Heart left ventricle (tissue), 16 donors: ENCODE measurements around the gene RAB7B. TPM values are rescaled to one million over a fixed set of nuclear protein-coding genes. Genes with fewer than 3 reads are reported as not detected.

Experiments
- ATAC-seq, 4 donors: fragments of 200-7000 bp; cut with Tn5 transposase; one replicate each; pipeline ENCODE4 v1.9.1; 2020 to 2022; ENCODE audit warnings: moderate library complexity in 4 of 4, mild to moderate bottlenecking in 3 of 4, moderate number of reproducible peaks in 1 of 4
- DNase-seq, 5 donors: peaks; one replicate each; pipeline ENCODE4 v3.0.0-alpha.2; 2020
- H3K27ac ChIP-seq, 12 donors: fragments of 200-600 bp; sonication (generic) in 4 of 12; one replicate each; pipeline versions ENCODE4 v1.5.0 to v1.8.0; 2016 to 2022; ENCODE audit warnings: mild to moderate bottlenecking in 2 of 12
- H3K27me3 ChIP-seq, 9 donors: fragments of 200-600 bp; sonication (generic) in 2 of 9; one replicate each; pipeline versions ENCODE4 v1.5.1 to v1.8.0; 2016 to 2022; ENCODE audit warnings: mild to moderate bottlenecking in 3 of 9
- H3K36me3 ChIP-seq, 9 donors: fragments of 200-600 bp; sonication (generic) in 2 of 9; one replicate each; pipeline versions ENCODE4 v1.5.0 to v1.8.0; 2018 to 2022; ENCODE audit warnings: mild to moderate bottlenecking in 2 of 9
- H3K4me1 ChIP-seq, 12 donors: fragments of 200-600 bp; sonication (generic) in 4 of 12; one replicate each; pipeline versions ENCODE4 v1.5.0 to v1.8.0; 2016 to 2022; ENCODE audit warnings: mild to moderate bottlenecking in 3 of 12
- H3K4me3 ChIP-seq, 12 donors: fragments of 200-600 bp; sonication (generic) in 4 of 12; one replicate each; pipeline versions ENCODE4 v1.5.0 to v1.8.0; 2017 to 2022; ENCODE audit warnings: mild to moderate bottlenecking in 9 of 12, moderate library complexity in 4 of 12
- H3K9me3 ChIP-seq, 12 donors: fragments of 200-600 bp; sonication (generic) in 4 of 12; one replicate each; pipeline versions ENCODE4 v1.5.0 to v1.8.0; 2016 to 2022; ENCODE audit warnings: mild to moderate bottlenecking in 1 of 12
- CTCF ChIP-seq, 12 donors: fragments of 200-600 bp; sonication (generic) in 4 of 12; IDR thresholded peaks; one replicate each; pipeline versions ENCODE4 v1.5.0 to v1.8.0; 2018 to 2022; ENCODE audit warnings: antibody characterized with exemption in 12 of 12, mild to moderate bottlenecking in 5 of 12
- POLR2A ChIP-seq, 2 donors: fragments of 450-650 bp; IDR thresholded peaks; one replicate each; pipeline ENCODE4 v1.6.1; 2017; ENCODE audit warnings: antibody characterized with exemption in 2 of 2, mild to moderate bottlenecking in 2 of 2, moderate library complexity in 2 of 2
- WGBS, 4 donors: extraction: QIAGEN DNeasy Blood & Tissue Kit in 2 of 4; methylation state at CpG; one replicate each; pipeline versions ENCODE4 v1.1.5 to v1.1.7; 2013 to 2018; 5-methylcytosine and 5-hydroxymethylcytosine counted together
- intact Hi-C, 10 donors: fragments of 100-400 bp; cut with DNase I; formaldehyde crosslinking; loops; one replicate each; pipeline versions ENCODE4 v1.11.1 to v1.14.2; 2022
- polyA plus RNA-seq, 2 donors: library from polyadenylated mRNA; stranded (reverse); fragments of 200-250 nt; gene quantifications; one replicate each; pipeline ENCODE4 v1.2.3, GENCODE V29; 2013
- total RNA-seq, 9 donors: library from RNA; depleted of rRNA in 2 of 9; stranded (reverse); fragments of >200 nt in 2 of 9; fragmentation: NEBNext Ultra II Directional in 3 of 9; extraction: Animal tissue kit (Norgen Biotek cat#: 25700) in 3 of 9; gene quantifications; one replicate each; pipeline versions ENCODE4 v1.1.0 to v1.2.4, GENCODE V29; 2016 to 2023
- donor health status: ischemic (EF 13 %, LVEDD 7.1; RV severe dilation, severe dysfunction).
- donor health status: healthy with polysubstance abuse.
- donor health status: DM: no; HTN: yes; CAD: no.
- donor health status: DM: no; HTN: no; CAD: no.
- donor health status: ischemic (EF 25% LVEDD 6.9; RV normal size, moderate dysfunction).
- donor health status: ischemic (EF 25% LVEDD 5.7; RV mildly dilated, moderate dysfunction).
- donor health status: healthy.
- donor health status: DM: yes; HTN: yes; CAD: no.
- donor health status: ischemic (EF 35%, LVEDD 5.7; RV mildly dilated, moderate dysfunction).
- donor health status: nonischemic (EF 11% LVEDD 7.7; RV severe dilation, severe dysfunction).
- donor health status: DM: yes; HTN: yes; CAD: no.
- donor health status: PGD.
- donor health status: ischemic (EF 29% LVEDD 5.4; RV normal size, mild dysfunction).
- donor health status: nonischemic (EF 23%, LVEDD 6.1; RV moderate dilation, normal function).

Gene RAB7B
- total and polyA plus RNA-seq, 11 donors, result 0.31 to 11.1 (median 1.1) TPM

DNA sequence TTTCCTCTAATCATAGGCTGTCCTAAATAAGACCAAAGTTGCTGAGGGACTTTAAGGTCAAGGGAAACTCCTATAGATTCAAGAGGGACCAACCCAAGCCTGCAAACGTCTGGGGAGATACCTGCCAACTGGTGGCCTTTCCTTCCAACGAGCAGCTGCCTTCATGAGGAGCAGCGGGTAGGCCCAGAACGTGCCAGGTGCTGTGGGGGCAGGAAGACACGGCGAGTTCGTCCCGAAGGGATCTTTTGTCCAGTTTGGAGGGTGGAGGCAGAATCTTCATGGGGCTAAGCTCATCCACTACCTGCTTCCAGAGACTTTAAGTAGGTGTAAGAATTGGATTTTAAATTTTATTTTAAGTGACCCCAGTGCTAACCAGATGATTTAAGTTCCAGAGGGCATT is 34.0 kb downstream of the RAB7B start:
- no peak overlapping the region for H3K27ac ChIP-seq
- intact Hi-C loops, result no loop called here
- no peaks in the 10 kb centered on the region for H3K36me3 ChIP-seq
- DNase-seq (no peak), ATAC-seq (no peak)
- no peak for TF ChIP-seq CTCF (IDR thresholded peaks at IDR 0.05)
- TF ChIP-seq POLR2A (IDR thresholded peaks at IDR 0.05), result no peak
- 82 to 92% (median 87%) methylated on average over 8 of the region's 8 CpGs for WGBS, 4 donors
- H3K4me3 ChIP-seq, result no peak overlapping the region
- H3K9me3 ChIP-seq, result no peaks in the 10 kb centered on the region
- H3K4me1 ChIP-seq, result peaks cover 0 to 20% (median 3%) of the 10 kb centered on the region in 12 donors
- H3K27me3 ChIP-seq, result no peaks in the 10 kb centered on the region

- no peak for DNase-seq
- H3K4me1 ChIP-seq, result peaks cover 0 to 23% (median 5%) of the 10 kb centered on the region in 12 donors
- intact Hi-C loops, result no loop called here
- TF ChIP-seq CTCF (IDR thresholded peaks at IDR 0.05) (no peak), POLR2A (IDR thresholded peaks at IDR 0.05) (no peak)
- H3K9me3 ChIP-seq, result no peaks in the 10 kb centered on the region
- H3K27ac ChIP-seq, result no peak overlapping the region
- 84 to 91% (median 90%) methylated on average over 10 of the region's 10 CpGs for WGBS, 4 donors
- no peak for ATAC-seq
- H3K4me3 ChIP-seq, result no peak overlapping the region
- H3K36me3 ChIP-seq, result no peaks in the 10 kb centered on the region
- no peaks in the 10 kb centered on the region for H3K27me3 ChIP-seq
Measured at GRCh38 chr1:205967554-205968335, 35.5 kb downstream of the RAB7B start.

GRCh38 chr1:205965036-205965884 is 37.9 kb downstream of the RAB7B start:
- ATAC-seq (no peak), DNase-seq (no peak)
- Histone ChIP-seq H3K4me1 (peaks cover 0 to 27% (median 16%) of the 10 kb centered on the region in 12 donors), H3K27me3 (no peaks in the 10 kb centered on the region), H3K27ac (no peak overlapping the region), H3K36me3 (no peaks in the 10 kb centered on the region), H3K4me3 (no peak overlapping the region), H3K9me3 (no peaks in the 10 kb centered on the region)
- TF ChIP-seq POLR2A (IDR thresholded peaks at IDR 0.05), result no peak
- TF ChIP-seq CTCF (IDR thresholded peaks at IDR 0.05), result no peak
- 87 to 91% (median 90%) methylated on average over 13 of the region's 13 CpGs for WGBS, 4 donors
- intact Hi-C loops, result no loop called here
